Brain microvascular endothelial cell (primary cell): ENCODE measurements around the gene U2AF2.

ENCODE experiments used
- DNase-seq: peaks from one replicate; pipeline ENCODE4 v3.0.0-alpha.2; 2020
- H3K27ac ChIP-seq: fragments of 250-450 bp; sonication (Bioruptor Pico); 2 replicates; pipeline ENCODE4 v1.5.1; 2020; ENCODE audit warnings: mild to moderate bottlenecking, moderate library complexity
- H3K27me3 ChIP-seq: fragments of 250-450 bp; sonication (Bioruptor Pico); replicated peaks from 2 replicates; pipeline ENCODE4 v1.5.1; 2020; ENCODE audit warnings: mild to moderate bottlenecking
- H3K36me3 ChIP-seq: fragments of 250-450 bp; sonication (Bioruptor Pico); replicated peaks from 2 replicates; pipeline ENCODE4 v1.5.1; 2020; ENCODE audit warnings: mild to moderate bottlenecking
- H3K4me3 ChIP-seq: 2 replicates; pipeline ENCODE4 v1.5.1; 2011; ENCODE audit warnings: low read depth, mild to moderate bottlenecking, control low read depth, low read length, moderate library complexity
- CTCF ChIP-seq: IDR thresholded peaks from 2 replicates; pipeline ENCODE4 v1.5.1; 2011; ENCODE audit warnings: low read depth, mild to moderate bottlenecking, moderate library complexity, low read length, control low read depth, inconsistent platforms; ENCODE audit errors: missing control alignments
- in situ Hi-C: cut with HindIII; loops from 2 replicates; pipeline ENCODE4 v1.10.0; 2017; ENCODE audit warnings: low sequenced_read_pairs, low pct_ligation_motif_present

The U2AF2 gene

GRCh38 chr19:55670280-55671053 is 15.6 kb downstream of the U2AF2 start:
- Histone ChIP-seq H3K27ac (no peak overlapping the region), H3K27me3 (no peaks in the 10 kb centered on the region), H3K36me3 (peaks cover 56% of the 10 kb centered on the region), H3K4me3 (no peak overlapping the region)
- in situ Hi-C loops, result no loop called here
- no peak for TF ChIP-seq CTCF
- no peak for DNase-seq

GRCh38 chr19:55671054-55671378 is 16.2 kb downstream of the U2AF2 start:
- Histone ChIP-seq H3K27me3 (no peaks in the 10 kb centered on the region), H3K27ac (no peak overlapping the region), H3K36me3 (peaks cover 51% of the 10 kb centered on the region), H3K4me3 (no peak overlapping the region)
- in situ Hi-C loops, result no loop called here
- DNase-seq, result no peak
- TF ChIP-seq CTCF, result no peak

GRCh38 chr19:55672418-55672817 is 17.6 kb downstream of the U2AF2 start:
- H3K36me3 ChIP-seq, result peaks cover 43% of the 10 kb centered on the region

GRCh38 chr19:55673465-55673864 is 18.6 kb downstream of the U2AF2 start:
- no peak overlapping the region for H3K27ac ChIP-seq
- peaks cover 38% of the 10 kb centered on the region for H3K36me3 ChIP-seq
- H3K4me3 ChIP-seq, result no peak overlapping the region
- no peaks in the 10 kb centered on the region for H3K27me3 ChIP-seq
- TF ChIP-seq CTCF, result no peak
- in situ Hi-C loops, result no loop called here
- DNase-seq, result no peak

More at GRCh38 chr19:55672418-55672817, 17.6 kb downstream of the U2AF2 start:
- in situ Hi-C loops, result no loop called here
- Histone ChIP-seq H3K27me3 (no peaks in the 10 kb centered on the region), H3K4me3 (no peak overlapping the region), H3K27ac (no peak overlapping the region)
- TF ChIP-seq CTCF, result no peak
- peak; percentile 80 for DNase-seq

- TF ChIP-seq CTCF, result no peak
- no peak for DNase-seq
- no peak overlapping the region for H3K4me3 ChIP-seq
- H3K36me3 ChIP-seq, result peaks cover 37% of the 10 kb centered on the region
- in situ Hi-C loops, result no loop called here
- H3K27me3 ChIP-seq, result no peaks in the 10 kb centered on the region
- no peak overlapping the region for H3K27ac ChIP-seq
Measured at GRCh38 chr19:55673889-55674288, 19.1 kb downstream of the U2AF2 start.

- in situ Hi-C loops, result no loop called here
- Histone ChIP-seq H3K4me3 (peak overlapping the region; percentile 85), H3K27ac (no peak overlapping the region), H3K36me3 (peaks cover 37% of the 10 kb centered on the region), H3K27me3 (no peaks in the 10 kb centered on the region)
- TF ChIP-seq CTCF, result no peak
- no peak for DNase-seq
Measured at GRCh38 chr19:55674459-55674840, 19.6 kb downstream of the U2AF2 start.
